ENCODE results near the gene IL25. TPM values are rescaled to one million over a fixed set of nuclear protein-coding genes. Genes with fewer than 3 reads are reported as not detected.
"Not testable (repeated sequence)": the region's sequence is repeated elsewhere in the genome, so short reads cannot be mapped to it uniquely, and the experiment has no call there.

The IL25 gene
- total and polyA plus RNA-seq, 8 donors = not detected

- Histone ChIP-seq H3K36me3 (no peaks in the 10 kb centered on the region), H3K27me3 (peaks cover 0 to 13% (median 0%) of the 10 kb centered on the region in 3 donors), H3K27ac (no peak overlapping the region), H3K9me3 (no peaks in the 10 kb centered on the region), H3K4me1 (no peaks in the 10 kb centered on the region), H3K4me3 (no peak overlapping the region)
- 82 to 92% (median 85%) methylated on average over 1 of the region's 1 CpG for WGBS, 5 donors
- TF ChIP-seq POLR2AphosphoS5 (IDR thresholded peaks at IDR 0.05) (no peak), CTCF (IDR thresholded peaks at IDR 0.05) (no peak), POLR2A (IDR thresholded peaks at IDR 0.05) (no peak), EP300 (IDR thresholded peaks at IDR 0.05) (no peak)
- DNase-seq = no peak
- intact Hi-C loops (cut with DNase I; ENCODE audit: low total_unique reads) = no loop called here
Observed at GRCh38 chr14:23386999-23387398, 14.4 kb downstream of the IL25 start.

GRCh38 chr14:23387916-23388882 is 15.6 kb downstream of the IL25 start:
- Histone ChIP-seq H3K27me3 (peaks cover 0 to 8% (median 0%) of the 10 kb centered on the region in 3 donors), H3K36me3 (no peaks in the 10 kb centered on the region), H3K4me3 (no peak overlapping the region), H3K27ac (no peak overlapping the region), H3K9me3 (no peaks in the 10 kb centered on the region), H3K4me1 (no peaks in the 10 kb centered on the region)
- WGBS, 5 donors = 73 to 83% (median 81%) methylated on average over 26 of the region's 26 CpGs
- intact Hi-C loops (cut with DNase I; ENCODE audit: low total_unique reads) = no loop called here
- DNase-seq = no peak
- TF ChIP-seq EP300 (IDR thresholded peaks at IDR 0.05) (no peak), POLR2A (IDR thresholded peaks at IDR 0.05) (no peak), POLR2AphosphoS5 (IDR thresholded peaks at IDR 0.05) (no peak), CTCF (IDR thresholded peaks at IDR 0.05) (no peak)

GRCh38 chr14:23388996-23389395 is 16.4 kb downstream of the IL25 start:
- H3K36me3 ChIP-seq = no peaks in the 10 kb centered on the region
- WGBS, 5 donors = 83 to 93% (median 85%) methylated on average over 5 to 8 of the region's 8 CpGs
- peaks cover 0 to 8% (median 0%) of the 10 kb centered on the region in 3 donors for H3K27me3 ChIP-seq
- intact Hi-C loops (cut with DNase I; ENCODE audit: low total_unique reads) = no loop called here
- no peak overlapping the region for H3K4me3 ChIP-seq
- TF ChIP-seq EP300 (IDR thresholded peaks at IDR 0.05) = no peak
- TF ChIP-seq POLR2A (IDR thresholded peaks at IDR 0.05) = no peak
- TF ChIP-seq CTCF (IDR thresholded peaks at IDR 0.05) = no peak
- no peak for TF ChIP-seq POLR2AphosphoS5 (IDR thresholded peaks at IDR 0.05)
- no peak overlapping the region for H3K27ac ChIP-seq
- H3K4me1 ChIP-seq = no peaks in the 10 kb centered on the region
- H3K9me3 ChIP-seq = no peaks in the 10 kb centered on the region
- DNase-seq = no peak

GRCh38 chr14:23389396-23389795 is 16.8 kb downstream of the IL25 start:
- H3K36me3 ChIP-seq = no peaks in the 10 kb centered on the region
- no peak for DNase-seq
- TF ChIP-seq POLR2AphosphoS5 (IDR thresholded peaks at IDR 0.05) = no peak
- no peak for TF ChIP-seq EP300 (IDR thresholded peaks at IDR 0.05)
- TF ChIP-seq POLR2A (IDR thresholded peaks at IDR 0.05) = no peak
- no peak for TF ChIP-seq CTCF (IDR thresholded peaks at IDR 0.05)
- H3K4me3 ChIP-seq = no peak overlapping the region
- 72 to 79% (median 76%) methylated on average over 12 of the region's 12 CpGs for WGBS, 5 donors
- H3K27me3 ChIP-seq = peaks cover 0 to 8% (median 0%) of the 10 kb centered on the region in 3 donors
- H3K27ac ChIP-seq = no peak overlapping the region
- H3K9me3 ChIP-seq = no peaks in the 10 kb centered on the region
- intact Hi-C loops (cut with DNase I; ENCODE audit: low total_unique reads) = no loop called here
- no peaks in the 10 kb centered on the region for H3K4me1 ChIP-seq

GRCh38 chr14:23389871-23390270 is 17.3 kb downstream of the IL25 start:
- H3K9me3 ChIP-seq; H3K4me1 ChIP-seq; DNase-seq; H3K36me3 ChIP-seq; H3K27me3 ChIP-seq; intact Hi-C loops (cut with DNase I; ENCODE audit: low total_unique reads); H3K27ac ChIP-seq; H3K4me3 ChIP-seq: not testable (repeated sequence)
- 70 to 97% (median 90%) methylated on average over 3 to 5 of the region's 19 CpGs for WGBS, 5 donors

Measured in stomach (tissue), 9 donors.